Kidney epithelial cell (primary cell): ENCODE measurements around the gene FUS. TPM values are rescaled to one million over a fixed set of nuclear protein-coding genes. Genes with fewer than 3 reads are reported as not detected.

ENCODE experiments used
- DNase-seq: peaks from one replicate; pipeline ENCODE4 v3.0.0-alpha.2; 2010; ENCODE audit warnings: low read depth
- H3K27me3 ChIP-seq: 2 replicates; pipeline ENCODE4 v1.6.0; 2011; ENCODE audit warnings: low read length; ENCODE audit not compliant: control insufficient read depth, insufficient read depth
- H3K36me3 ChIP-seq: 2 replicates; pipeline ENCODE4 v1.5.1; 2011; ENCODE audit warnings: low read length; ENCODE audit not compliant: control insufficient read depth, insufficient read depth
- H3K4me3 ChIP-seq: 2 replicates; pipeline ENCODE4 v1.5.1; 2011; ENCODE audit warnings: low read depth, mild to moderate bottlenecking, control low read depth, low read length
- total RNA-seq: library from RNA; depleted of rRNA; stranded (reverse); fragments of >200 nt; gene quantifications from 2 replicates; pipeline ENCODE4 v1.2.3, GENCODE V29; 2015
- TF ChIP-seq, protein P1 (sequence below): IDR thresholded peaks from 2 replicates; pipeline ENCODE4 v1.5.1; 2011; ENCODE audit warnings: mild to moderate bottlenecking, moderate library complexity, low read length, control low read depth, inconsistent platforms; ENCODE audit not compliant: insufficient read depth, poor library complexity, severe bottlenecking

Gene FUS
- total RNA-seq, 1 donor from 2014 or later = 71.9 TPM

DNA sequence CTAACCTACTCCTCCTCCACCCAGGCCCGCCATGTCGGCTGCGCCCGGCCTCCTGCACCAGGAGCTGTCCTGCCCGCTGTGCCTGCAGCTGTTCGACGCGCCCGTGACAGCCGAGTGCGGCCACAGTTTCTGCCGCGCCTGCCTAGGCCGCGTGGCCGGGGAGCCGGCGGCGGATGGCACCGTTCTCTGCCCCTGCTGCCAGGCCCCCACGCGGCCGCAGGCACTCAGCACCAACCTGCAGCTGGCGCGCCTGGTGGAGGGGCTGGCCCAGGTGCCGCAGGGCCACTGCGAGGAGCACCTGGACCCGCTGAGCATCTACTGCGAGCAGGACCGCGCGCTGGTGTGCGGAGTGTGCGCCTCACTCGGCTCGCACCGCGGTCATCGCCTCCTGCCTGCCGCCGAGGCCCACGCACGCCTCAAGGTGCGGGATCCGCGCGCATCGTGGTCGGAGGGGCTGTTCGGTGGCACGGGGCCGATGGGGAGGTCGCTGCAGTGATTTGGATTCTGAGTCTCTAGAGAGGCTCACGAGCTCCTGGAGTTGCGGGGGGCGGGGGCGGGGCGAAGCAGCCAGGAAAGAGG, 34.9 kb downstream of the FUS start:
- Histone ChIP-seq H3K36me3 (no peaks in the 10 kb centered on the region), H3K4me3 (no peak overlapping the region), H3K27me3 (peaks cover 59% of the 10 kb centered on the region)
- no peak for DNase-seq
- TF ChIP-seq, protein P1, sequence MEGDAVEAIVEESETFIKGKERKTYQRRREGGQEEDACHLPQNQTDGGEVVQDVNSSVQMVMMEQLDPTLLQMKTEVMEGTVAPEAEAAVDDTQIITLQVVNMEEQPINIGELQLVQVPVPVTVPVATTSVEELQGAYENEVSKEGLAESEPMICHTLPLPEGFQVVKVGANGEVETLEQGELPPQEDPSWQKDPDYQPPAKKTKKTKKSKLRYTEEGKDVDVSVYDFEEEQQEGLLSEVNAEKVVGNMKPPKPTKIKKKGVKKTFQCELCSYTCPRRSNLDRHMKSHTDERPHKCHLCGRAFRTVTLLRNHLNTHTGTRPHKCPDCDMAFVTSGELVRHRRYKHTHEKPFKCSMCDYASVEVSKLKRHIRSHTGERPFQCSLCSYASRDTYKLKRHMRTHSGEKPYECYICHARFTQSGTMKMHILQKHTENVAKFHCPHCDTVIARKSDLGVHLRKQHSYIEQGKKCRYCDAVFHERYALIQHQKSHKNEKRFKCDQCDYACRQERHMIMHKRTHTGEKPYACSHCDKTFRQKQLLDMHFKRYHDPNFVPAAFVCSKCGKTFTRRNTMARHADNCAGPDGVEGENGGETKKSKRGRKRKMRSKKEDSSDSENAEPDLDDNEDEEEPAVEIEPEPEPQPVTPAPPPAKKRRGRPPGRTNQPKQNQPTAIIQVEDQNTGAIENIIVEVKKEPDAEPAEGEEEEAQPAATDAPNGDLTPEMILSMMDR = no peak

DNA sequence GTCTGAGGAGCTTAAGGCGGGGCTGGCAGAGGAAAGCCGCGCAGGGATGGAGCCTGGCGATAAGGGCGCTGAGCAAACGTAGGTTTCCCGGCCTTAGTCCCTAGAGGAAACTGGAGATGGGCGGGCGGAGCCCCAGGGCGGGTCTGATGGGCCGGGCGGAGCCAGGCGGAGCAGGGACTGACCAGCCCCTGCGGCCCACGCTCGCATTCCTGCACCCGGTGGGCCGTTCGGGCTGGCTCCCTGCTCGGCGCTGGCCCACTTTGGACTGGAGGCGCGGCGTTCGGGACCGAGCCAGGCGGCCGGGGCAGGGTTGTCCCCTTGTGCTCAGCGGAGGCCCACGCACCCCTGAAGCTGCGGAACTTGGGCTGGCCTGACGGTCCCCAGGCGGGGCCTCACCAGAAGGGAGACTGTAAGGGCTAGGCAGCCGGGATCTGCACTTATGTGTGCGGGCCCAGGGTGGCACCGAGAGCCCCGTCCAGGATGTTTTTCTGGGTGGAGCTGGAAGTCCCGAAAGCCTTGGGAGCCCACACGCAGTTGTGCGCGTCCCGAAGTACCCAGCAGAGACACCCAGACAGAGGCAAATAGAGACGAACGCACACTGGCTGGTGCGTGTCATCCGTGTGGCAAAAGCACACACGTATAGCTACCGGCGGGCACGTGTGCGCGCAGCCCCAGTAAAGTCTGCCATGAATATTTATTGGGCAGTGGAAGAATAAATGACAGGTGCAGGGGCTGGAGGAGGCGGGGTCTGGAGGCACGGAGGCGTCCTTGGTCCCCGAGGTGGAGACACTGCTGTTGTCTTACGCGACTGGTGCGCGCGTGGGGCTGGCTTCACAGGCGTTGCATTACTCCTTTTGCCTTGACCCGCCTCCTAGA, 35.6 kb downstream of the FUS start:
- TF ChIP-seq, protein P1 = no peak
- DNase-seq = no peak
- Histone ChIP-seq H3K4me3 (peak overlapping the region; percentile 29), H3K27me3 (peaks cover 58% of the 10 kb centered on the region), H3K36me3 (no peaks in the 10 kb centered on the region)

DNA sequence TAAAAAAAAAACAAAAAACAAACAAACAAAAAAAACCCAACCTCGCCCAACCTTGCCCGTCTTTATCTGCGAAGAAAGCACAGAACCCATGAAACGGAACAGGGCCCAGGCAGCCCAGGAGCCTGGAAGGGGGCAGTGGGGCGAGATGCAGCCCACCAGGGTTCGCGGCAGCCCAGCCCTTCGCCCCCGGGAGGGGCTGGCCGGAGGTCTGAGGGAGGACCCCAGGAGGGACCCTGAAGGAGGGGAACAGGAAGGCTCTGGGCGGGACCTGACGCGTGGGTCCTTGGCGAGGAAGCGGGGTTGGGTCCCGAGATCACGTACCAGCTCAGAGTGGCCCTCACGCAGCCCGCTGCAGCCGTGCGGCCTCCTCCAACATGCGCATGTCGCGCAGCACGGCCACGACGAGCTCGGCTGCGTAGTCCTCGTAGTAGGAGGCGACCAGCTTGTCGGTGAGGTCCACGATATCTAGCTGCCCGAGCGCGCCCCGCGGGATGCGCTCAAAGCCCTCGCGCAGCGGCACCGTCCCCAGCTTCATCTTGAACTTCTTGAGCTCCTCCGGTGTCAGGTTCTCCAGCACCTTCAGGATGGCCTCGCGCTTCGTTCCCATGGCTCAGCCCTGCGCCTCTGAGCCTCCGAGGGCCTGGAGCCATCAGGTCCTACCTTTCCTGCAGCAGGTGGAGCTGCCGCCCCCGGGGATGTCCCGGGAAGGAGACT, 36.6 kb downstream of the FUS start, which contains the start of gene PYDC1:
TSS of gene PYDC1 (minus strand) at position 714 of the 714 bp plus-strand sequence. CDS start at position 607, 107 bp downstream.
- no peak for DNase-seq
- TF ChIP-seq, protein P1 = no peak
- Histone ChIP-seq H3K36me3 (no peaks in the 10 kb centered on the region), H3K4me3 (no peak within 1 kb of the TSS), H3K27me3 (peaks cover 61% of the 10 kb centered on the region)

DNA sequence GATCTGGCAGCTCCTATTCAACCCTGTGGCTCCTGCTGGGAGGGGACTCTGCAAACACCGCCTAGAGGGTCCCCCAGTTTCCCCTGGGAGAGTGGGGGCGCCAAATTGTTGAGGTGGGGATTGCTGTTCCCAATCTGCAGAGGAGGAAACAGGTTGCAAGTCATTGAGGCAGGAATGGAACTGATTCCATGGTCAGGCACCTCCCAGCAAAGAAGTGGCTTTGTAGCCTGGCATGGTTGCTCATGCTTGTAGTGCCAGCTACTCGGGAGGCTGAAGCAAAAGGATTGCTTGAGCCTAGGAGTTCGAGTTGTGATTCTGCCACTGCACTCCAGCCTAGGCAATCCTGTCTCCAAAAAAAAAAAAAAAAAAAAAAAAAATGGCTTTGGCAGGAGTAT, 37.2 kb downstream of the FUS start:
- Histone ChIP-seq H3K27me3 (peaks cover 61% of the 10 kb centered on the region), H3K36me3 (no peaks in the 10 kb centered on the region), H3K4me3 (no peak overlapping the region)
- TF ChIP-seq, protein P1 = no peak
- DNase-seq = no peak

DNA sequence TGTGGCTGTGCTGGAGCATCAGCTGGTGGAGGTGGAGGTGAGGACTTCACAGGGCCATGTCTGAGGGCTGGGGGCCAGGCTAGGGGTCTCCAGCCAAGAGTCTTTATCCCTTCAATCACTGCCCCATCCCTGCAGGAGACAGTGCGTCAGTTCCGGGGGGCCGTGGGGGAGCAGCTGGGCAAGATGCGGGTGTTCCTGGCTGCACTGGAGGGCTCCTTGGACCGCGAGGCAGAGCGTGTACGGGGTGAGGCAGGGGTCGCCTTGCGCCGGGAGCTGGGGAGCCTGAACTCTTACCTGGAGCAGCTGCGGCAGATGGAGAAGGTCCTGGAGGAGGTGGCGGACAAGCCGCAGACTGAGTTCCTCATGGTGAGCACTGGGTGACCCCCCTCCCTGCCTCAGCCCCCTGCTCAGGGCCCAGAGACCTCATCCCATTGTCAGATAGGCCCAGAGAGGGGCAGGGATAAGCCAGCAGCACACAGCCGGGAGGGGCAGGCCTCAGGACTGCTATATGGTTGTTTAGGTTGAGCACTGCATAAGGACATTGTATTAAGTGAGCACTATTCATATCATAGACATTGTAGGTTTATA, 39.3 kb downstream of the FUS start:
- DNase-seq = no peak
- peaks cover 51% of the 10 kb centered on the region for H3K27me3 ChIP-seq
- TF ChIP-seq, protein P1 = no peak
- no peaks in the 10 kb centered on the region for H3K36me3 ChIP-seq
- H3K4me3 ChIP-seq = no peak overlapping the region
